GM12878 (cell line): ENCODE measurements around the gene GDF11. TPM values are rescaled to one million over a fixed set of nuclear protein-coding genes. Genes with fewer than 3 reads are reported as not detected.

Source experiments
- ATAC-seq: fragments of 200-7000 bp; cut with Tn5 transposase; 3 replicates; pipeline ENCODE4 v1.9.1; 2020; ENCODE audit warnings: mild to moderate bottlenecking, moderate library complexity
- BruUV-seq: library from RNA; stranded (reverse); fragments of 400-500 nt; replicated peaks from 2 replicates; lab custom pipeline; 2021; lab: Mats Ljungman, UMichigan
- CTCF ChIA-PET: fragments of 300-600 bp; sonication (Branson Sonifier 250); formaldehyde crosslinking; extraction: SDS; loops from one replicate; lab custom pipeline; 2021; ENCODE audit warnings: inconsistent platforms; lab: Yijun Ruan, JAX
- POLR2A ChIA-PET: fragments of 350-600 bp; formaldehyde crosslinking; extraction: SDS; loops from one replicate; lab custom pipeline; 2021; ENCODE audit warnings: inconsistent platforms; lab: Charles Lee
- RAD21 ChIA-PET: fragments of 300-600 bp; sonication (Branson Sonifier 250); formaldehyde crosslinking; loops from one replicate; lab custom pipeline; 2023; ENCODE audit warnings: antibody characterized with exemption; ENCODE audit not compliant: unreplicated experiment; lab: Charles Lee
- SMC1A ChIA-PET: fragments of 300-600 bp; sonication (Branson Sonifier 250); formaldehyde crosslinking; loops from one replicate; lab custom pipeline; 2023; ENCODE audit not compliant: unreplicated experiment, uncharacterized antibody; lab: Charles Lee
- DNase-seq: peaks from one replicate; pipeline ENCODE4 v3.0.0-alpha.2; 2011; ENCODE audit warnings: low read depth, low spot score
- FAIRE-seq: peaks from 3 replicates; lab custom pipeline; 2011; peaks lifted over from hg19 to GRCh38; lab: Jason Lieb, UNC
- H2AFZ ChIP-seq: 2 replicates; pipeline ENCODE4 v1.6.0; 2011; ENCODE audit warnings: low read depth, low read length, control low read depth; ENCODE audit not compliant: control insufficient read depth
- H3K27ac ChIP-seq: 2 replicates; pipeline ENCODE4 v1.5.1; 2011; ENCODE audit warnings: control low read depth; ENCODE audit not compliant: control insufficient read depth, insufficient read depth
- H3K27me3 ChIP-seq, 2 experiments: replicated peaks in 1 of 2; 2 replicates each; pipeline versions ENCODE4 v1.6.0 to v1.6.1; 2011; ENCODE audit warnings: low read length in 1 of 2; ENCODE audit not compliant: control insufficient read depth in 2 of 2, insufficient read depth in 2 of 2
- H3K36me3 ChIP-seq, 2 experiments: 2 replicates each; pipeline ENCODE4 v1.5.1; 2011; ENCODE audit warnings: low read length in 1 of 2; ENCODE audit not compliant: control insufficient read depth in 2 of 2, insufficient read depth in 2 of 2
- H3K4me1 ChIP-seq: 2 replicates; pipeline ENCODE4 v1.6.1; 2011; ENCODE audit warnings: mild to moderate bottlenecking, low read length, moderate library complexity, mixed read lengths; ENCODE audit not compliant: control insufficient read depth, insufficient read depth
- H3K4me2 ChIP-seq: 2 replicates; pipeline ENCODE4 v1.6.0; 2011; ENCODE audit warnings: control low read depth; ENCODE audit not compliant: control insufficient read depth, insufficient read depth
- H3K4me3 ChIP-seq: fragments of 200-600 bp; sonication (generic); 2 replicates; pipeline ENCODE4 v1.5.1; 2016
- H3K79me2 ChIP-seq: 2 replicates; pipeline ENCODE4 v1.6.0; 2011; ENCODE audit warnings: low read length; ENCODE audit not compliant: control insufficient read depth, insufficient read depth
- H3K9ac ChIP-seq: 2 replicates; pipeline ENCODE4 v1.8.0; 2011; ENCODE audit warnings: low read length, control low read depth, mixed read lengths; ENCODE audit not compliant: control insufficient read depth, insufficient read depth
- H3K9me3 ChIP-seq: replicated peaks from 3 replicates; pipeline ENCODE4 v1.5.1; 2011; ENCODE audit warnings: mild to moderate bottlenecking, low read length; ENCODE audit not compliant: control insufficient read depth, insufficient read depth
- H4K20me1 ChIP-seq: 2 replicates; pipeline ENCODE4 v1.6.0; 2011; ENCODE audit not compliant: control insufficient read depth, insufficient read depth
- BACH1 ChIP-seq: fragments of 450-650 bp; IDR thresholded peaks from 2 replicates; pipeline ENCODE4 v1.6.1; 2017; ENCODE audit warnings: mild to moderate bottlenecking, borderline replicate concordance
- CBX3 ChIP-seq: fragments of 200-600 bp; sonication (generic); IDR thresholded peaks from 2 replicates; pipeline ENCODE4 v1.6.1; 2016; ENCODE audit warnings: low read depth, borderline replicate concordance
- CHD2 ChIP-seq: IDR thresholded peaks from 2 replicates; pipeline ENCODE4 v1.6.1; 2011; ENCODE audit warnings: low read depth, low read length, improper control_type of control experiment, borderline replicate concordance
- CREB1 ChIP-seq: IDR thresholded peaks from 2 replicates; pipeline ENCODE4 v1.6.1; 2012; ENCODE audit warnings: low read depth, mild to moderate bottlenecking, inconsistent platforms
- CTCF ChIP-seq, 3 experiments: IDR thresholded peaks in 2 of 3; conservative IDR thresholded peaks in 1 of 3; 2 replicates each; pipeline ENCODE4 v1.5.1; 2011; ENCODE audit warnings: low read depth in 3 of 3, low read length in 3 of 3, mild to moderate bottlenecking in 3 of 3, control low read depth in 2 of 3, moderate library complexity in 2 of 3, inconsistent platforms in 1 of 3, mixed read lengths in 1 of 3; ENCODE audit not compliant: control insufficient read depth in 2 of 3, insufficient read depth in 1 of 3; ENCODE audit errors: extremely low read depth in 1 of 3
- LARP7 ChIP-seq: fragments of 450-650 bp; IDR thresholded peaks from 2 replicates; pipeline ENCODE4 v1.6.1; 2017; ENCODE audit warnings: mild to moderate bottlenecking
- PKNOX1 ChIP-seq: fragments of 450-650 bp; IDR thresholded peaks from 2 replicates; pipeline ENCODE4 v1.6.1; 2016; ENCODE audit warnings: mild to moderate bottlenecking
- PML ChIP-seq: IDR thresholded peaks from 2 replicates; pipeline ENCODE4 v1.6.1; 2012; ENCODE audit warnings: low read length, inconsistent platforms
- POLR2A ChIP-seq: IDR thresholded peaks from 2 replicates; pipeline ENCODE4 v1.6.1; 2011; ENCODE audit warnings: low read depth, mild to moderate bottlenecking, low read length
- RAD21 ChIP-seq: IDR thresholded peaks from 2 replicates; pipeline ENCODE4 v1.6.1; 2011; ENCODE audit warnings: mild to moderate bottlenecking, low read depth, low read length, moderate library complexity; ENCODE audit not compliant: insufficient read depth
- SMAD5 ChIP-seq: IDR thresholded peaks from 2 replicates; pipeline ENCODE4 v1.6.1; 2016; ENCODE audit warnings: antibody characterized with exemption, low read depth
- SMC3 ChIP-seq: IDR thresholded peaks from 2 replicates; pipeline ENCODE4 v1.6.1; 2011; ENCODE audit warnings: low read length, improper control_type of control experiment, borderline replicate concordance
- SPI1 ChIP-seq: IDR thresholded peaks from 2 replicates; pipeline ENCODE4 v1.6.1; 2011; ENCODE audit warnings: low read depth, mild to moderate bottlenecking, low read length, moderate library complexity, borderline replicate concordance; ENCODE audit not compliant: insufficient read depth
- TCF3 ChIP-seq: IDR thresholded peaks from 2 replicates; pipeline ENCODE4 v1.6.1; 2012; ENCODE audit warnings: low read depth, mild to moderate bottlenecking, low read length, borderline replicate concordance; ENCODE audit not compliant: insufficient read depth
- YY1 ChIP-seq: IDR thresholded peaks from 2 replicates; pipeline ENCODE4 v1.6.1; 2011; ENCODE audit warnings: low read depth, mild to moderate bottlenecking, low read length
- ZNF592 ChIP-seq: fragments of 450-650 bp; IDR thresholded peaks from 2 replicates; pipeline ENCODE4 v1.6.1; 2017; ENCODE audit warnings: mild to moderate bottlenecking, moderate library complexity
- WGBS: methylation state at CpG from one replicate; pipeline ENCODE4 v1.1.6; 2016; ENCODE audit warnings: low lambda C conversion rate; ENCODE audit not compliant: insufficient replicate concordance, insufficient coverage; ENCODE audit errors: missing lambda C conversion rate; 5-methylcytosine and 5-hydroxymethylcytosine counted together
- in situ Hi-C: fragments of 300-500 bp; cut with MboI; formaldehyde crosslinking; loops from 9 replicates; pipeline ENCODE4 v1.14.3; 2018; ENCODE audit warnings: mixed read lengths
- intact Hi-C: fragments of 100-400 bp; cut with micrococcal nuclease; formaldehyde crosslinking; loops from one replicate; pipeline ENCODE4 v1.14.2; 2022; ENCODE audit not compliant: unreplicated experiment
- polyA plus RNA-seq, 11 experiments: library from polyadenylated mRNA; depleted of rRNA in 4 of 11; unstranded in 6 of 11; stranded (reverse) in 5 of 11; fragments of >200 nt; fragmentation: Nextera tagmentation in 4 of 11; fragmentation: Illumina TruSeq in 1 of 11; extraction: Ambion mirVana in 4 of 11; extraction: Trizol in 1 of 11; gene quantifications; 1 replicate in 1 of 11; 2 replicates in 10 of 11; pipeline versions ENCODE4 v1.2.1 to v1.2.3, GENCODE V29; 2011 to 2016; ENCODE audit warnings: inconsistent platforms in 2 of 11, missing spikeins in 2 of 11, low read depth in 1 of 11
- total RNA-seq, 4 experiments: library from RNA; depleted of rRNA in 3 of 4; stranded (reverse); fragments of >200 nt in 3 of 4; fragmentation: Illumina TruSeq in 1 of 4; extraction: Trizol in 1 of 4; gene quantifications; 2 replicates each; pipeline versions ENCODE4 v1.2.1 to v1.2.3, GENCODE V29; 2013 to 2021

GDF11 gene
- total and polyA plus RNA-seq, 10 of the 15 experiments (the other 5 are each of a cell fraction or from before 2014, with no cell fraction given) = 0.83 to 15.4 (median 4.3) TPM

GRCh38 chr12:55724226-55724939, 18.5 kb upstream of the GDF11 start:
- CTCF ChIA-PET = interaction anchor here (0.8 to 11.4 kb wide), 14 partner anchors 8 to 216 kb away, joined by 3 to 205 read pairs (median 3); partner anchors contain the start of genes BLOC1S1, DNAJC14, ORMDL2 and SARNP
- H3K4me3 ChIP-seq = no peak overlapping the region
- no TSS peak for BruUV-seq
- H3K27ac ChIP-seq = no peak overlapping the region
- H3K9ac ChIP-seq = no peak overlapping the region
- POLR2A ChIA-PET = interaction anchor here (1.1 to 2.3 kb wide), 2 partner anchors 12 to 14 kb away, joined by 3 to 9 read pairs; no protein-coding TSS in a partner anchor
- RAD21 ChIA-PET = interaction anchor here (0.9 to 11.0 kb wide), 7 partner anchors 8 to 317 kb away, joined by 3 to 113 read pairs (median 4); partner anchors contain the start of genes BLOC1S1 and DNAJC14
- H3K9me3 ChIP-seq = no peaks in the 10 kb centered on the region
- intact Hi-C loops = no loop called here
- SMC1A ChIA-PET = interaction anchor here (0.5 to 2.1 kb wide), 7 partner anchors 8 to 316 kb away, joined by 3 to 44 read pairs (median 3); partner anchors contain the start of gene BLOC1S1
- peak; percentile 45 for ATAC-seq
- H3K4me2 ChIP-seq = no peak overlapping the region
- H2AFZ ChIP-seq = no peak overlapping the region
- H3K79me2 ChIP-seq = peaks cover 11% of the 10 kb centered on the region
- in situ Hi-C loops = no loop called here
- peak; percentile 82 for FAIRE-seq
- 52% methylated on average over 11 of the region's 11 CpGs for WGBS
- H4K20me1 ChIP-seq = no peaks in the 10 kb centered on the region
- H3K36me3 ChIP-seq = peaks cover 7% of the 10 kb centered on the region in 2 experiments; a peak in 3 of 4 replicates
- peaks cover 10% of the 10 kb centered on the region for H3K4me1 ChIP-seq
- H3K27me3 ChIP-seq = no peaks in the 10 kb centered on the region
- DNase-seq = no peak
- TF ChIP-seq TCF3 (0 out of 2 replicates have a peak, but pooled peaks have one; percentile 21), CBX3 (no peak), CHD2 (0 out of 2 replicates have a peak, but pooled peaks have one; percentile 5), YY1 (peak; percentile 75), SMC3 (peak; percentile 72; the same call in 1 of the 2 replicates), SMAD5 (0 out of 2 replicates have a peak, but pooled peaks have one; percentile 27), SPI1 (peak; percentile 7; the same call in 1 of the 2 replicates), LARP7 (no peak), BACH1 (0 out of 2 replicates have a peak, but pooled peaks have one; percentile 14), CREB1 (0 out of 2 replicates have a peak, but pooled peaks have one; percentile 8), RAD21 (peak; percentile 82), PML (peak; percentile 61; the same call in 1 of the 2 replicates), CTCF (IDR thresholded peaks at IDR 0.05 in 2 of 3, conservative IDR thresholded peaks at IDR 0.05 in 1 of 3; ENCODE audit: control insufficient read depth in 2 of 3, extremely low read depth in 1 of 3, insufficient read depth in 1 of 3, low read depth in 3 of 3, low read length in 3 of 3) (peak; percentile 79 to 87 (median 85)), PKNOX1 (peak; percentile 53; the same call in 1 of the 2 replicates), ZNF592 (no peak), POLR2A (0 out of 2 replicates have a peak, but pooled peaks have one; percentile 35)
